Testis (tissue), 3 donors: Measurements from ENCODE around the gene TP53I11. TPM values are rescaled to one million over a fixed set of nuclear protein-coding genes. Genes with fewer than 3 reads are reported as not detected.

Experiments
- DNase-seq: peaks from one replicate; pipeline ENCODE4 v3.0.0-alpha.2; 2019
- H3K27ac ChIP-seq, 2 donors: fragments of 200-600 bp; sonication (generic); one replicate each; pipeline ENCODE4 v1.5.1; 2019
- H3K27me3 ChIP-seq: fragments of 200-600 bp; sonication (generic); one replicate; pipeline ENCODE4 v1.5.1; 2019
- H3K36me3 ChIP-seq: fragments of 200-600 bp; sonication (generic); one replicate; pipeline ENCODE4 v1.5.1; 2017; ENCODE audit warnings: low read depth; ENCODE audit errors: missing control alignments
- H3K4me1 ChIP-seq: fragments of 200-600 bp; sonication (generic); one replicate; pipeline ENCODE4 v1.5.1; 2019
- H3K4me3 ChIP-seq, 2 donors: fragments of 200-600 bp; sonication (generic); one replicate each; pipeline ENCODE4 v1.5.1; 2017 to 2019
- H3K9me3 ChIP-seq: fragments of 200-600 bp; sonication (generic); one replicate; pipeline ENCODE4 v1.5.1; 2017
- POLR2A ChIP-seq: fragments of 450-650 bp; IDR thresholded peaks from one replicate; pipeline ENCODE4 v1.6.1; 2017; ENCODE audit warnings: antibody characterized with exemption, mild to moderate bottlenecking, moderate library complexity
- WGBS, 2 donors: methylation state at CpG; one replicate each; pipeline ENCODE4 v1.1.5; 2018; 5-methylcytosine and 5-hydroxymethylcytosine counted together
- intact Hi-C: fragments of 100-400 bp; cut with DNase I; formaldehyde crosslinking; loops from one replicate; pipeline ENCODE4 v1.15.1; 2023; ENCODE audit warnings: low total_unique reads
- polyA plus RNA-seq: library from polyadenylated mRNA; stranded (reverse); fragments of 350-450 nt; fragmentation: Illumina TruSeq; extraction: RNeasy Lipid Tissue Mini Kit (QIAGEN cat#74804); gene quantifications from one replicate; pipeline ENCODE4 v1.2.3, GENCODE V29; 2014; ENCODE audit warnings: low read depth, low replicate concordance; ENCODE audit not compliant: insufficient read depth
- total RNA-seq, 2 donors: library from RNA; depleted of rRNA; stranded (reverse); fragments of >200 nt; gene quantifications; one replicate each; pipeline ENCODE4 v1.2.3, GENCODE V29; 2016
- TF ChIP-seq, protein P1 (sequence below), 3 experiments: fragments of 450-650 bp in 2 of 3; fragments of 200-600 bp in 1 of 3; sonication (generic) in 1 of 3; IDR thresholded peaks; one replicate each; pipeline ENCODE4 v1.5.1; 2016 to 2019; ENCODE audit warnings: antibody characterized with exemption in 3 of 3, mild to moderate bottlenecking in 2 of 3, moderate library complexity in 1 of 3

TP53I11 gene
- total and polyA plus RNA-seq, 3 donors from 2014 or later, result 19.9 to 29.7 (median 28.7) TPM

DNA sequence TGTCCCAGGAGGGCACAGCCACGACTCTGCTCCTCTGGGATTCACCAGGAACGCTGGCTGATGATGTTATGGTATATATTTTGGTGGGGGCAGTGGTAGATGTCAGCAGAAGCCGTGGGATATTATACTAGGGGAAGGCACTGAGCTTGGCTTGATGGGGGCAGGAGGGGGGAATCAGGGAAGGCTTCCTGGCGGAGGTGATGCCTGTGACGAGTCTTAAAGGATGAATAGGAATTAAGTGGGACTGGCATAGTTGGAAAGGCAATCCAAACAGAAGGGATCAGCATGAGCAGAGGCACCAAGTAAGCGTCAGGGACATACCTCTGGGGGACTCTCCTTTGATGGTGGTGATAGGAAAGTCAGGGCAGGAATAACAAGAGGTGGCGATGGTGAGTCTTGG is 47.6 kb downstream of the TP53I11 start:
- Histone ChIP-seq H3K9me3 (no peaks in the 10 kb centered on the region), H3K27me3 (no peaks in the 10 kb centered on the region), H3K4me1 (no peaks in the 10 kb centered on the region), H3K4me3 (no peak overlapping the region), H3K27ac (no peak overlapping the region), H3K36me3 (no peaks in the 10 kb centered on the region)
- intact Hi-C loops, result no loop called here
- no peak for TF ChIP-seq POLR2A
- TF ChIP-seq, protein P1, sequence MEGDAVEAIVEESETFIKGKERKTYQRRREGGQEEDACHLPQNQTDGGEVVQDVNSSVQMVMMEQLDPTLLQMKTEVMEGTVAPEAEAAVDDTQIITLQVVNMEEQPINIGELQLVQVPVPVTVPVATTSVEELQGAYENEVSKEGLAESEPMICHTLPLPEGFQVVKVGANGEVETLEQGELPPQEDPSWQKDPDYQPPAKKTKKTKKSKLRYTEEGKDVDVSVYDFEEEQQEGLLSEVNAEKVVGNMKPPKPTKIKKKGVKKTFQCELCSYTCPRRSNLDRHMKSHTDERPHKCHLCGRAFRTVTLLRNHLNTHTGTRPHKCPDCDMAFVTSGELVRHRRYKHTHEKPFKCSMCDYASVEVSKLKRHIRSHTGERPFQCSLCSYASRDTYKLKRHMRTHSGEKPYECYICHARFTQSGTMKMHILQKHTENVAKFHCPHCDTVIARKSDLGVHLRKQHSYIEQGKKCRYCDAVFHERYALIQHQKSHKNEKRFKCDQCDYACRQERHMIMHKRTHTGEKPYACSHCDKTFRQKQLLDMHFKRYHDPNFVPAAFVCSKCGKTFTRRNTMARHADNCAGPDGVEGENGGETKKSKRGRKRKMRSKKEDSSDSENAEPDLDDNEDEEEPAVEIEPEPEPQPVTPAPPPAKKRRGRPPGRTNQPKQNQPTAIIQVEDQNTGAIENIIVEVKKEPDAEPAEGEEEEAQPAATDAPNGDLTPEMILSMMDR (IDR thresholded peaks at IDR 0.05), result no peak
- 88 to 93% methylated on average over 7 of the region's 7 CpGs for WGBS, 2 donors
- DNase-seq, result no peak

DNA sequence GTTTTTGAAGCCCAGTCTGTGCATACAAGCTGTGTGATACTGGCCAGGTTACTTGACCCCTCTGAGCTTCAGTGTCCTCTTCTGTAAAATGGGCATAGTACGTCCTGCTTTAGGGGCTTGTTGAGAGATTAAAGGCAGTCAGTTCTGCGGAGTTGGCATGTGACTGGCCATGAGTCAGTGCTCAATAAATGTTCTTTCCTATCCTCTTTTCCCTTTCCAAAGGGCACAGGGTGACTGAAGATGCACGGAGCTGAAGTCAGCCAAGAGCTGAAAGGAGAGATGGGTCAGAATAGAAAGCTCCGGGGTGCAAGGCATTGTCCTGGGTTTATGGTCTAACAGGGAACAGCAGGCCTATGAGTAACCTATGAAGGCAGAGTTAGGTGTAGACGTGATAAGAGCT is 48.9 kb downstream of the TP53I11 start:
- Histone ChIP-seq H3K27me3 (no peaks in the 10 kb centered on the region), H3K36me3 (no peaks in the 10 kb centered on the region), H3K4me3 (no peak overlapping the region), H3K4me1 (no peaks in the 10 kb centered on the region), H3K27ac (no peak overlapping the region), H3K9me3 (no peaks in the 10 kb centered on the region)
- no peak for TF ChIP-seq POLR2A
- TF ChIP-seq, protein P1 (IDR thresholded peaks at IDR 0.05), result no peak
- intact Hi-C loops, result no loop called here
- WGBS, 2 donors, result 88 to 90% methylated on average over 5 of the region's 5 CpGs
- DNase-seq, result no peak

DNA sequence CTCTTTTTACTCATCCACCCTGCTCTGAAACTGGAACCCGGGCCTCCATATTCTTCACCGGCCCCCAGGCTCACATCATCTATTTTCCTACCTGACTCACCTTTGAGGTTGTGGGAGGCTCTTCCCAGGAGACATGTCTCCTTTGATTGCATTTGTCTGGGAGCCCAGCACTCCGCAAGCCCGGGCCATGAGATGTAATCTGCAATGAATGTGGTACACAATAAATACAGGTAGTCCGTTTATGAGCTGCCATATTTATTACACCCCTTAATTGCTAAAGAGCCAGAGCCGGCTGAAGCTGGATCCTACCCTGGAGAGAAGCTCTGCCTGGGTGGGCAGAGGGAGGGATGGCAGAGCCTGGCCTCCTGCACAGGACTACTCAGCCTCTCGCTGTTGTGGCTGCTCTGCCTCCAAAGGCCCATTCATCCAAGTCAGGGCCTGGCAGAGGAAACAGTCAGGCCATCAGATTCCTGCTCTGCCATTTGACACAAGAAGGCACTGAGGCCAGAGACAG is 49.5 kb downstream of the TP53I11 start:
- TF ChIP-seq POLR2A, result no peak
- TF ChIP-seq, protein P1 (IDR thresholded peaks at IDR 0.05), result no peak
- no peaks in the 10 kb centered on the region for H3K36me3 ChIP-seq
- no peaks in the 10 kb centered on the region for H3K9me3 ChIP-seq
- 93 to 94% methylated on average over 6 to 7 of the region's 7 CpGs for whole genome bisulfite sequencing, 2 donors
- no peak overlapping the region for H3K4me3 ChIP-seq
- intact Hi-C loops, result no loop called here
- DNase-seq, result no peak
- H3K27ac ChIP-seq, result no peak overlapping the region
- H3K4me1 ChIP-seq, result no peaks in the 10 kb centered on the region
- H3K27me3 ChIP-seq, result no peaks in the 10 kb centered on the region

DNA sequence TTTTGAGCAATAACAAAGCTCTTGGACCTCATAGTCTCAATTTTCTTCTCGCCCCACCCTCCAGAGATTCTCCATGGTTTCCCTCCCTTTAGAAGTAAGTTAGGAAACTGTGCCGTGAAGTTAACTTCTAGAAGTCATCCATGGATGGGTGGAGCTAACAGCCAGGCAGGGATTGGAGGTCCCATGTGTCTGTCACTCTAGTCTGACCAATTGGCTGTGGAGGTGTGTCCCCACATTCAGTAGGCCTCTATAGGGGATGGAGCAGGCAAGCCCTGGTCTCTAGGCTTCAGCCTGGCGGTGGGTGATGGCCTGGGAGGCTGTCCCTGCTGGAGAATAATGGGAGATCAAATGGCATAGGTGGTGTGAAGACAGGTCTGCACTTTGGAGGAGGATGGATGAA is 50.7 kb downstream of the TP53I11 start:
- H3K9me3 ChIP-seq, result no peaks in the 10 kb centered on the region
- intact Hi-C loops, result no loop called here
- no peak overlapping the region for H3K27ac ChIP-seq
- TF ChIP-seq, protein P1 (IDR thresholded peaks at IDR 0.05), result no peak
- no peak for TF ChIP-seq POLR2A
- H3K4me3 ChIP-seq, result no peak overlapping the region
- no peaks in the 10 kb centered on the region for H3K4me1 ChIP-seq
- WGBS, 2 donors, result 61 to 63% methylated on average over 3 of the region's 3 CpGs
- peak; percentile 81 for DNase-seq
- H3K27me3 ChIP-seq, result no peaks in the 10 kb centered on the region
- H3K36me3 ChIP-seq, result no peaks in the 10 kb centered on the region
